ENCODE results near the gene ASCL5.
A peak's percentile ranks its signal among the peaks of the same experiment; 100 is the strongest.

Gene ASCL5

DNA sequence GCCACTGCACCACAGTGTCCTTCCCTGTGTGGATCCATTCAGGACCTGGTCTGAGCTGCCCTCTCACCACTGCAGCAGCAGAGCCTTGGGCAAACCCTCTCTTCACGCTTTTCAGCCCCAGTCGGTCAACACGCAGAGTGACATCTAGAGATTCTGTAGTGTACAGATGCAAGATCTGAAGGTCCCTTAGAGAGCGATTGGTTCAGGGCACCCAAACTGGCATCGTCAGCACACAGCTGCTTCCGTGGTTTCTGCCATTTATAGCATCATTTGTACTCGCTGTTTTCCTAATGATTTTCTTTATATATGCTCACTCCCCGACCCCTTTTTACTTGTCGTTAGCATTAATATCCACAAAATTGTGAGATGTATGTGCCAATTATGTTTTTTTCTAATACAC is 1.5 kb upstream of the ASCL5 start:
- Histone ChIP-seq H3K27me3 (ENCODE audit: control insufficient read depth, insufficient read depth, low read length) (peaks cover 31% of the 10 kb centered on the region), H3K4me3 (ENCODE audit: low read length) (no peak overlapping the region), H3K36me3 (ENCODE audit: insufficient read depth, low read length) (no peaks in the 10 kb centered on the region)

GRCh38 chr1:201127755-201128455 is 921 bp upstream of the ASCL5 start:
- Histone ChIP-seq H3K9ac (ENCODE audit: low read depth, low read length) (no peak overlapping the region), H3K9me3 (replicated peaks; ENCODE audit: low read length) (no peaks in the 10 kb centered on the region), H3K4me3 (ENCODE audit: low read length) (no peak overlapping the region)

More for the DNA sequence above, 1.5 kb upstream of the ASCL5 start:
- no peaks in the 10 kb centered on the region for H3K9me3 ChIP-seq (replicated peaks; ENCODE audit: low read length)
- H3K4me2 ChIP-seq (ENCODE audit: low read length) = no peak overlapping the region
- peaks cover 23% of the 10 kb centered on the region for H3K4me1 ChIP-seq (ENCODE audit: control insufficient read depth, insufficient read depth, low read length)
- no peak overlapping the region for H3K9ac ChIP-seq (ENCODE audit: low read depth, low read length)

DNA sequence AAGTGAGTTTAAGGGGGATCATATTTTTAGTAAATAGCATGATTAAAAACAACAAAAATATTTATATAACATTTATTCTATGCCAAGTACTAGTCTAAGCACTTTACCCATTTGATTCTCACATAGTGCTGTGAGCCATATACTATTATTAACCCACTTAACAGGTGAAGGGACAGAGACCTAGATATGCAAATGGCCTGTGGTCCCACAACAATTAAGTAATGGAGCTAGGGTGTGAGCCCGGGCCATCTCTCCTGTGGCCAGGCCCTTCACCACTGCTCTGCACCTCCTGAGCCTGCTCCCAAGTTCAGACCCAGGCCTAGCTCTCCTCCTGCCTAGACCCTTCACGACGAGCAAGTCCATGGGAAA is 537 bp downstream of the ASCL5 start:
- no peak overlapping the region for H3K4me3 ChIP-seq (ENCODE audit: low read length)
- peaks cover 23% of the 10 kb centered on the region for H3K4me1 ChIP-seq (ENCODE audit: control insufficient read depth, insufficient read depth, low read length)
- H3K4me2 ChIP-seq (ENCODE audit: low read length) = peak overlapping the region; percentile 13

More at GRCh38 chr1:201127755-201128455, 921 bp upstream of the ASCL5 start:
- Histone ChIP-seq H3K36me3 (ENCODE audit: insufficient read depth, low read length) (no peaks in the 10 kb centered on the region), H3K27me3 (ENCODE audit: control insufficient read depth, insufficient read depth, low read length) (peaks cover 37% of the 10 kb centered on the region), H3K4me2 (ENCODE audit: low read length) (no peak overlapping the region), H3K4me1 (ENCODE audit: control insufficient read depth, insufficient read depth, low read length) (peaks cover 23% of the 10 kb centered on the region)

DNA sequence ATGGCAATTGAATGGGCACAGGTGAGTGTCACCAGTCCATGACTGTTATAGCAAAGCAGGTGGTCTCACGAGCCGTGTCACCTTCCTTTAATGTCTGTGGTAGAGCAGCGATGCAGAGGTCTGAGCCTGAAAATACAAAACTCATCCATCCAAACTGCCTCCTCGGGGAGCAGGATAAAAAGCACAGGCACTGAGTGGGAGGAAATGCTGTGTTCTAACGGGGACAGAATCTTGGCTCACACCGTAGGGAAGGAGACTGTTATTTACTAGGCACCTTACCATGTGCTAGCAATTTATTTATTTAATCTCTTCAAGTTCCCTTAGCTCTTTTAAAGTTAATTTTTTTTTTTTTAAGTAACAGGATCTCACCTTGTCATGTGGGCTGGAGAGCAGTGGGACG is 1.2 kb downstream of the ASCL5 start:
- Histone ChIP-seq H3K4me1 (ENCODE audit: control insufficient read depth, insufficient read depth, low read length) (peaks cover 23% of the 10 kb centered on the region), H3K36me3 (ENCODE audit: insufficient read depth, low read length) (no peaks in the 10 kb centered on the region), H3K27me3 (ENCODE audit: control insufficient read depth, insufficient read depth, low read length) (peaks cover 54% of the 10 kb centered on the region), H3K4me3 (ENCODE audit: low read length) (no peak overlapping the region), H3K9ac (ENCODE audit: low read depth, low read length) (no peak overlapping the region), H3K4me2 (ENCODE audit: low read length) (no peak overlapping the region), H3K9me3 (replicated peaks; ENCODE audit: low read length) (no peaks in the 10 kb centered on the region)

More for the DNA sequence above, 537 bp downstream of the ASCL5 start:
- no peak overlapping the region for H3K9ac ChIP-seq (ENCODE audit: low read depth, low read length)
- no peaks in the 10 kb centered on the region for H3K36me3 ChIP-seq (ENCODE audit: insufficient read depth, low read length)
- H3K27me3 ChIP-seq (ENCODE audit: control insufficient read depth, insufficient read depth, low read length) = peaks cover 50% of the 10 kb centered on the region
- H3K9me3 ChIP-seq (replicated peaks; ENCODE audit: low read length) = no peaks in the 10 kb centered on the region

DNA sequence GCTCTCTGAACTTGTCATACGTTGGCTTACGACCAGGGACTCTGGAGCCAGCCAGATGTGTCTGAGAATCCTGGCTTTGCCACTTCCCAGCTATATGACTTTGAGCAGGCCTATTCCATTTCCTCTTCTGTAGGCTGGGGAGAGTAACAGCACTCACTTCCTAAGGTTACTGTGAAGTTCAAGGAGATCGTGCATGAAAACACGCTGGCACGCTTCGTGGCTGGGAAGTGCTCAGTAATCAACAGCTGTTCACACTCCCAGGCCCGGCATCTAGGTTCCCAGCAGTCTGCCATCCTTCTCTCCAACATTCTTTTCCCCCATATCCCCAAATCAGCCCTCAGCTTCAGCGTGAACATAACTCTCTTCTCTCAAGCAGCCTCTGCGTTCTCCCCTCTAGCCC is 2.0 kb downstream of the ASCL5 start:
- Histone ChIP-seq H3K27me3 (ENCODE audit: control insufficient read depth, insufficient read depth, low read length) (peaks cover 61% of the 10 kb centered on the region), H3K9me3 (replicated peaks; ENCODE audit: low read length) (no peaks in the 10 kb centered on the region), H3K4me3 (ENCODE audit: low read length) (no peak overlapping the region)

GRCh38 chr1:201123866-201124265 is 3.1 kb downstream of the ASCL5 start:
- H3K27me3 ChIP-seq (ENCODE audit: control insufficient read depth, insufficient read depth, low read length) = peaks cover 72% of the 10 kb centered on the region
- H3K4me1 ChIP-seq (ENCODE audit: control insufficient read depth, insufficient read depth, low read length) = peaks cover 23% of the 10 kb centered on the region
- no peaks in the 10 kb centered on the region for H3K9me3 ChIP-seq (replicated peaks; ENCODE audit: low read length)
- no peak overlapping the region for H3K4me2 ChIP-seq (ENCODE audit: low read length)
- H3K9ac ChIP-seq (ENCODE audit: low read depth, low read length) = no peak overlapping the region
- no peaks in the 10 kb centered on the region for H3K36me3 ChIP-seq (ENCODE audit: insufficient read depth, low read length)
- H3K4me3 ChIP-seq (ENCODE audit: low read length) = no peak overlapping the region

More for the DNA sequence above, 2.0 kb downstream of the ASCL5 start:
- Histone ChIP-seq H3K4me1 (ENCODE audit: control insufficient read depth, insufficient read depth, low read length) (peaks cover 23% of the 10 kb centered on the region), H3K9ac (ENCODE audit: low read depth, low read length) (no peak overlapping the region), H3K36me3 (ENCODE audit: insufficient read depth, low read length) (no peaks in the 10 kb centered on the region), H3K4me2 (ENCODE audit: low read length) (no peak overlapping the region)

DNA sequence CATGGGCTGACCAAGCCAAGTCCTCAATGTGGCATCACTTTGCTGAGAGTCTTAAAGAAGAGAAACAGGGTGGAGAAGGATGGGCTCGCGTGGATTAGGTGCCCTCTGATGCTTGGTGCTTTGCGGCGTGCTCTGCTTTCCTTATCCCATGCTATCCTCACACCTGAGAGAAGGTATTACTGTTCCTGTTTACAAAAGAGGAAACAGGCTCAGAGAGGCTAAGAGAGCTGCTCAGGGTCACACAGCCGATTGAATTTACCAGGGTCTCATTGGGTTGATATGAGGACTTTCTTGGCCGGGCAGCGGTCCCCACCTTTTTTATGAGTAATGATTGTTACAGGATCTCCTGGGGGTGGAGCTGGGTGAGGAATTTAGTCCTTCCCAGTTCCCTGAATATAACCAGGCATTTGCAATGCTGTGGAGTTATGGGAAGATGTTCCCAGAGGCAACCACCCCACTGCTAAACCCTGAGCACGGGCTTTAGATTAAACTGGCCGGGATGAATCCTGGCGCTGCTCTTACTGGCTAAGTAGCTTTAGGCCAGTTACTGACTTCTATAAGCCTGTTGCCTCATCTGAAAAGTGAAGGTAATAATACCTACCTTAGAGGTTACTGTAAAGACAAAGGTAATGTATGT is 4.5 kb downstream of the ASCL5 start:
- Histone ChIP-seq H3K9ac (ENCODE audit: low read depth, low read length) (no peak overlapping the region), H3K4me2 (ENCODE audit: low read length) (no peak overlapping the region), H3K4me1 (ENCODE audit: control insufficient read depth, insufficient read depth, low read length) (peaks cover 12% of the 10 kb centered on the region), H3K27me3 (ENCODE audit: control insufficient read depth, insufficient read depth, low read length) (peaks cover 81% of the 10 kb centered on the region), H3K36me3 (ENCODE audit: insufficient read depth, low read length) (no peaks in the 10 kb centered on the region), H3K9me3 (replicated peaks; ENCODE audit: low read length) (no peaks in the 10 kb centered on the region), H3K4me3 (ENCODE audit: low read length) (no peak overlapping the region)

DNA sequence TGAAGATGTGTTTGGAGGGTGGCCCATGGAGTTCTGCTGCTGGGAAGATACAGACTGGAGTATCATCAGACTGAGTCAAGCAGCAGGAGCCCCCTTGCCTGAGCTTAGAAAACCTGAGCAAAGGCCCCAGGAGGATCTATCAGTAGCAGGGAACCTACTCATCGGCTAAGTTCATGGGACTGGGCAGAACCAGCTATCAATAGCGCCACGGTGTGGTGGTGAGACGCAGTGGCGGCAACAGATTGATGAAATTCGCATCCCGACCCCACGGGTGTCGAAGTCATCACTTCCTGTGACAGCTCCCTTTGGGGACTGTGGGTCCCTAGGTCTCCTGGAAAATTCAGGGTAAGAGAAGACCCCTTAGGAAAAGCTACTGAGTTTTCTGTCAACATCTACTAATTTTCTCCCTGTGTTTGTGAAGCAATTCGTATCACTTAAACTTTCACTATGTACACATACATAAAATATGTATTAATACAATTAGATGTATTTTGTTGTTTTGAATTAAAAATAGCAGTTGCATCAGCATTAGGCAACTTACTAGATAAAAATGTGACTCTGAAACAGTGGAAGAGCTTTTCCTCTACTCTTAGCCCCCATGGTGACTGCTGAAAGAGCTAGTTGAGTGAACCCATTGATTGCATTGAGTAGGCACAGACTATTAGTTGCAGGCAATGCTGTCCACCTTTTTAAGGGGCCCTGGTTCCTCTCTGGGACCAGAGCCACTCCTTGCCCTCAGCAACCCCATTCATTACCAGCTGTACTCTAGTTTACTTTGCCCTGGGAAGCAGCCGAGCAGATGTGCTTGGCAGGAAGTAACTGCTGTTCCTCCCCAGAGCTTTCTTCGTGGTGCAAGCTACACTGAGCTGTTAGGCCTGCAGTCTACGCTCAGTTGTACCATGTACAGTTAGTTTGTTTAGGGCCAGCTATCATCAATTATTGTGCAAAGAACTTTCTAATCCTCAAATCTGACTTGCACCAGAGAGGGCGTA is 7.5 kb downstream of the ASCL5 start:
- Histone ChIP-seq H3K9me3 (replicated peaks; ENCODE audit: low read length) (no peaks in the 10 kb centered on the region), H3K4me2 (ENCODE audit: low read length) (no peak overlapping the region), H3K4me3 (ENCODE audit: low read length) (no peak overlapping the region), H3K9ac (ENCODE audit: low read depth, low read length) (no peak overlapping the region), H3K36me3 (ENCODE audit: insufficient read depth, low read length) (no peaks in the 10 kb centered on the region), H3K27me3 (ENCODE audit: control insufficient read depth, insufficient read depth, low read length) (peaks cover 83% of the 10 kb centered on the region), H3K4me1 (ENCODE audit: control insufficient read depth, insufficient read depth, low read length) (no peaks in the 10 kb centered on the region)

DNA sequence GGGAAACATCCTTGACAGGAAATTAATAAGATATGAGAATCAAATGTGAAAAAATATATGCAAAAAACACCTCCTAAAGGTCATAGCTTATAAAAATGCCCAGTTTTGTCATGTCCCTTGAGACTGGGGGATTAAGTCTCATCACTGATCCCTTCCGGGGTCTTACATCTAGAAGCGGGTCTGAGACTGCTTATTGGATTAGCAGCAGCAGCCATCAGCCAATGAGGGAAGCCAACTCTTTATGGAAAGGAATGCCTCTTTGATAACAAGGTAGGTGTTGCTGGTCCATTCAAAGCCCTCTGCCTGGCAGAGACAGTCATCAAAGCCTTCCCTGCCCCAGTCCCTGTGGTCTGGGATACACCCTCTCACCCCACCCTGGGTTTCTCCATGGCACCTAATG is 10.9 kb downstream of the ASCL5 start:
- Histone ChIP-seq H3K9ac (ENCODE audit: low read depth, low read length) (no peak overlapping the region), H3K9me3 (replicated peaks; ENCODE audit: low read length) (no peaks in the 10 kb centered on the region), H3K36me3 (ENCODE audit: insufficient read depth, low read length) (no peaks in the 10 kb centered on the region), H3K4me2 (ENCODE audit: low read length) (no peak overlapping the region), H3K4me1 (ENCODE audit: control insufficient read depth, insufficient read depth, low read length) (peaks cover 3% of the 10 kb centered on the region), H3K4me3 (ENCODE audit: low read length) (no peak overlapping the region), H3K27me3 (ENCODE audit: control insufficient read depth, insufficient read depth, low read length) (peaks cover 72% of the 10 kb centered on the region)

DNA sequence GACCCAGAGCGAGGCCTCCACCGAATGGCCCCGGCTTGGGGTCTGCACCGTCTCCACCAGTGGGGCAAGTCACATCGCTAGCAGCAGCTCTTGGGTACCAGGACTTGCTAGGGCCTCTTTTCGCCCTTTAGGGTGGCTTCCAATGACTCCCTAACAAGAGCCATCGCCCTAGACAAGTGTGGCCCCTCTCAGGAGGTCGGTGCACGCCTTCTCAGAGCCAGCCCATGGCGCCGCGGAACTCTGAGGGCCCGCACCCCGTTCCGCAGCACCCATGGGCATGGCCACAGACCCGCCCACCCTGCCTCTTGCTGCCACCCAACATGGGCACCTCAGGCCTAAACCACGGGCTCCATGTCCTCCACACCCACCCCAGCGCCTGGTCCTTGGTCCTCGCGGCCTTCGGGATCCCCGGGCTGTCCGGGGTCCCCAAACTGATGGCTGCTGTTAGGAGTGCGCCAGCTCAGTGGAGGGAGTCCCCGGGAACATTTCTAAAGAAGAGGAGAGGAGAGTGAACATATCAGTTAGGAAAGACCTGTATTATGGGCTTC is 11.5 kb downstream of the ASCL5 start:
- H3K4me2 ChIP-seq (ENCODE audit: low read length) = no peak overlapping the region
- no peaks in the 10 kb centered on the region for H3K36me3 ChIP-seq (ENCODE audit: insufficient read depth, low read length)
- no peaks in the 10 kb centered on the region for H3K9me3 ChIP-seq (replicated peaks; ENCODE audit: low read length)
- no peak overlapping the region for H3K4me3 ChIP-seq (ENCODE audit: low read length)
- H3K27me3 ChIP-seq (ENCODE audit: control insufficient read depth, insufficient read depth, low read length) = peaks cover 70% of the 10 kb centered on the region
- H3K4me1 ChIP-seq (ENCODE audit: control insufficient read depth, insufficient read depth, low read length) = peaks cover 3% of the 10 kb centered on the region
- H3K9ac ChIP-seq (ENCODE audit: low read depth, low read length) = no peak overlapping the region

Data from skeletal muscle satellite cell (primary cell).